HepG2 (cell line): ENCODE results near the gene TRAF3. TPM values are rescaled to one million over a fixed set of nuclear protein-coding genes. Genes with fewer than 3 reads are reported as not detected.
A peak's percentile ranks its signal among the peaks of the same experiment; 100 is the strongest.

Experiments
- CBFB ChIP-seq: sonication (generic); formaldehyde crosslinking; IDR thresholded peaks from 2 replicates; pipeline ENCODE4 v1.4.0; 2020; ENCODE audit warnings: missing genetic modification reagents
- CBX5 ChIP-seq: sonication (generic); formaldehyde crosslinking; IDR thresholded peaks from 2 replicates; pipeline ENCODE4 v1.4.0; 2020; ENCODE audit warnings: missing genetic modification reagents, borderline replicate concordance
- ETV5 ChIP-seq: IDR thresholded peaks from 2 replicates; pipeline ENCODE4 v1.6.1; 2018; ENCODE audit warnings: missing biosample characterization, missing genetic modification reagents, inconsistent platforms, borderline replicate concordance
- GATAD2A ChIP-seq: IDR thresholded peaks from 2 replicates; pipeline ENCODE4 v1.6.1; 2016
- HNRNPLL ChIP-seq: fragments of 200-400 bp; formaldehyde crosslinking; IDR thresholded peaks from 2 replicates; pipeline ENCODE4 v1.6.1; 2017; ENCODE audit warnings: mild to moderate bottlenecking, low read depth, low read length; ENCODE audit not compliant: poor library complexity, severe bottlenecking
- MTA3 ChIP-seq: sonication (generic); formaldehyde crosslinking; IDR thresholded peaks from 2 replicates; pipeline ENCODE4 v1.4.0; 2020; ENCODE audit warnings: missing genetic modification reagents
- NCOA5 ChIP-seq: sonication (generic); formaldehyde crosslinking; IDR thresholded peaks from 2 replicates; pipeline ENCODE4 v1.4.0; 2020; ENCODE audit warnings: missing genetic modification reagents
- PAF1 ChIP-seq: IDR thresholded peaks from 2 replicates; pipeline ENCODE4 v1.6.1; 2016; ENCODE audit warnings: missing genetic modification reagents, missing compliant biosample characterization
- RERE ChIP-seq: IDR thresholded peaks from 2 replicates; pipeline ENCODE4 v1.6.1; 2016; ENCODE audit warnings: low read depth, missing genetic modification reagents, missing compliant biosample characterization
- SMAD9 ChIP-seq: sonication (generic); formaldehyde crosslinking; IDR thresholded peaks from 2 replicates; pipeline ENCODE4 v1.5.1; 2020; ENCODE audit warnings: mild to moderate bottlenecking, missing genetic modification reagents
- STAT5B ChIP-seq: sonication (generic); formaldehyde crosslinking; IDR thresholded peaks from 2 replicates; pipeline ENCODE4 v1.4.0; 2020; ENCODE audit warnings: missing genetic modification reagents
- USF2 ChIP-seq, 2 experiments: sonication (generic) in 1 of 2; formaldehyde crosslinking in 1 of 2; IDR thresholded peaks; 2 replicates each; pipeline versions ENCODE4 v1.5.1 to v1.6.1; 2011 to 2020; ENCODE audit warnings: borderline replicate concordance in 1 of 2, low read depth in 1 of 2, low read length in 1 of 2, mild to moderate bottlenecking in 1 of 2, missing genetic modification reagents in 1 of 2, moderate library complexity in 1 of 2
- ZNF225 ChIP-seq: sonication (generic); formaldehyde crosslinking; IDR thresholded peaks from 2 replicates; pipeline ENCODE4 v1.4.0; 2020; ENCODE audit warnings: mild to moderate bottlenecking, missing genetic modification reagents
- ZNF30 ChIP-seq: sonication (generic); formaldehyde crosslinking; IDR thresholded peaks from 2 replicates; pipeline ENCODE4 v1.5.0; 2020; ENCODE audit warnings: mild to moderate bottlenecking, missing genetic modification reagents
- ZNF317 ChIP-seq: sonication (generic); formaldehyde crosslinking; IDR thresholded peaks from 2 replicates; pipeline ENCODE4 v1.5.0; 2020; ENCODE audit warnings: mild to moderate bottlenecking, missing genetic modification reagents
- ZNF549 ChIP-seq: sonication (generic); formaldehyde crosslinking; IDR thresholded peaks from 2 replicates; pipeline ENCODE4 v1.5.0; 2020; ENCODE audit warnings: missing genetic modification reagents
- ZNF557 ChIP-seq: sonication (generic); formaldehyde crosslinking; IDR thresholded peaks from 2 replicates; pipeline ENCODE4 v1.4.0; 2020; ENCODE audit warnings: missing genetic modification reagents
- ZNF724P ChIP-seq: sonication (generic); formaldehyde crosslinking; IDR thresholded peaks from 2 replicates; pipeline ENCODE4 v1.8.0; 2022; ENCODE audit warnings: missing genetic modification reagents, borderline replicate concordance
- ZNF777 ChIP-seq: sonication (generic); formaldehyde crosslinking; IDR thresholded peaks from 2 replicates; pipeline ENCODE4 v1.4.0; 2020; ENCODE audit warnings: missing genetic modification reagents
- ZNF780A ChIP-seq: sonication (generic); formaldehyde crosslinking; IDR thresholded peaks from 2 replicates; pipeline ENCODE4 v1.8.0; 2022; ENCODE audit warnings: mild to moderate bottlenecking, missing genetic modification reagents, moderate library complexity
- ZUFSP ChIP-seq: sonication (generic); formaldehyde crosslinking; IDR thresholded peaks from 2 replicates; pipeline ENCODE4 v1.9.0; 2021; ENCODE audit warnings: missing genetic modification reagents, mild to moderate bottlenecking, borderline replicate concordance
- polyA plus RNA-seq, 8 experiments: library from polyadenylated mRNA; depleted of rRNA in 3 of 8; stranded (reverse) in 7 of 8; unstranded in 1 of 8; fragments of >200 nt; fragmentation: Illumina TruSeq in 4 of 8; extraction: Trizol in 4 of 8; gene quantifications; 2 replicates each; pipeline versions ENCODE4 v1.2.1 to v1.2.3, GENCODE V29; 2011 to 2016; ENCODE audit warnings: low read depth in 4 of 8, missing spikeins in 1 of 8, mixed read lengths in 1 of 8; ENCODE audit not compliant: insufficient read depth in 1 of 8
- total RNA-seq, 5 experiments: library from RNA; depleted of rRNA; stranded (reverse); fragments of >200 nt; fragmentation: Illumina TruSeq; extraction: Trizol; gene quantifications; 2 replicates each; pipeline ENCODE4 v1.2.3, GENCODE V29; 2016; ENCODE audit warnings: low read depth in 1 of 5

TRAF3 gene
- total and polyA plus RNA-seq, 2 of the 13 experiments (the other 11 are each of a cell fraction or from before 2014, with no cell fraction given), result 6.9 to 12.2 TPM

DNA sequence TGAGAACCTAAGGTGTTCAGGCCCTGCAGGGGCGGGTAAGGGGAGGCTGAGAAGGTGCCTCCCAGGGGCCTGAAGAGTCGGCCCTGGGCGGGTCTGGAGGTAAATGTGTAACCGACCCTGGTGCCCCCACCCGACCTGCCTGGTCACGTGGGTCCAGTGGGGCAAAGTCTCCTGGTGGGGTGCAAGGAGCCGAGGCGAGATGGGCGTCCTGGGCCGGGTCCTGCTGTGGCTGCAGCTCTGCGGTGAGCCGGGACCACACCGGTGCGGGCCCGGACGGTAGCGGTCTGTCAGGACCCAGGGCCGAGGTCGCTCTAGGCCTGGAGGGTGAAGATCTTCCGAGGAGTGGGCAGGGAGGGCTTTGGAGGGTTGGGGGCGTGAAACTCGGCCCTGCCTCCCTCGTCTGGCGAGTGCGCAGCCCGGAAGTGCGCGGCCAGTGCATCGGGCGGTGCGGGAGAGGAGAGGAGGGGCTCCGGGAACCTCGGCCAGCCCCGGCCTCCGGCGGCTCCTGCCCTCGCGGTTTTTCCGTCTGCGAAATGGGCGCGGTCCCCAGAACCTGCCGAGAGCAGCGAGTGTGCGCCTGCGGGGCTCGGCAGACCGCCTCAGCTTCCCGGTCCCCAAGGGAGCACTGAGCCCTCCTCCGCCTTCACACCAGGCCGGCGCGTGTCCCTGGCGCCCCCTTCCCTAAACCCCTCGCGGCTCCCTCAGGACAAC, 145.4 kb downstream of the TRAF3 start, which contains the start of gene AMN (continued):
- TF ChIP-seq ZNF777 (CRISPR knock-in tag), result peak; percentile 50; the same call in 1 of the 2 replicates
- peak; percentile 52 for TF ChIP-seq GATAD2A (CRISPR knock-in tag)
- TF ChIP-seq NCOA5 (CRISPR knock-in tag), result no peak
- TF ChIP-seq PAF1 (CRISPR knock-in tag), result no peak
- no peak for TF ChIP-seq STAT5B (CRISPR knock-in tag)
- no peak for TF ChIP-seq MTA3
- TF ChIP-seq ZNF30, result 0 out of 2 replicates have a peak, but pooled peaks have one; percentile 57
- TF ChIP-seq ZNF225 (CRISPR knock-in tag), result 0 out of 2 replicates have a peak, but pooled peaks have one; percentile 22
- no peak for TF ChIP-seq RERE (CRISPR knock-in tag)
- TF ChIP-seq ZNF724P (CRISPR knock-in tag), result no peak; the same call in 1 of the 2 replicates
- TF ChIP-seq ZNF780A (CRISPR knock-in tag), result no peak
- TF ChIP-seq ZNF317, result peak; percentile 71
- TF ChIP-seq ZNF557 (CRISPR knock-in tag), result no peak
- TF ChIP-seq ETV5 (CRISPR knock-in tag), result peak; percentile 79
- TF ChIP-seq CBX5 (CRISPR knock-in tag), result no peak
- TF ChIP-seq USF2 (IDR thresholded peaks at IDR 0.05; ENCODE audit: low read depth, low read length), result peak; percentile 69; the same call in 1 of the 2 replicates
- TF ChIP-seq USF2 (CRISPR knock-in tag; IDR thresholded peaks at IDR 0.05; ENCODE audit: borderline replicate concordance), result peak; percentile 94
- peak; percentile 64 for TF ChIP-seq HNRNPLL
- no peak for TF ChIP-seq SMAD9 (CRISPR knock-in tag)
- TF ChIP-seq CBFB (CRISPR knock-in tag), result no peak
- TF ChIP-seq ZUFSP (CRISPR knock-in tag), result no peak
- no peak for TF ChIP-seq ZNF549 (CRISPR knock-in tag)
